G401 (cell line): Measurements from ENCODE around the gene KMT5C. TPM values are rescaled to one million over a fixed set of nuclear protein-coding genes. Genes with fewer than 3 reads are reported as not detected.
"Not testable (repeated sequence)": the region's sequence is repeated elsewhere in the genome, so short reads cannot be mapped to it uniquely, and the experiment has no call there.

Experiments used
- DNase-seq: peaks from one replicate; pipeline ENCODE4 v3.0.0-alpha.2; 2015; ENCODE audit warnings: low spot score
- in situ Hi-C: cut with HindIII; loops from 2 replicates; pipeline ENCODE4 v1.10.0; 2016; ENCODE audit warnings: low sequenced_read_pairs, mixed read lengths
- total RNA-seq: library from RNA; depleted of rRNA; stranded (reverse); fragments of >200 nt; shearing (Covaris generic); gene quantifications from 2 replicates; pipeline ENCODE4 v1.2.3, GENCODE V29; 2014

The KMT5C gene
- total RNA-seq, 1 experiment from 2014 or later, result 20.8 TPM

DNA sequence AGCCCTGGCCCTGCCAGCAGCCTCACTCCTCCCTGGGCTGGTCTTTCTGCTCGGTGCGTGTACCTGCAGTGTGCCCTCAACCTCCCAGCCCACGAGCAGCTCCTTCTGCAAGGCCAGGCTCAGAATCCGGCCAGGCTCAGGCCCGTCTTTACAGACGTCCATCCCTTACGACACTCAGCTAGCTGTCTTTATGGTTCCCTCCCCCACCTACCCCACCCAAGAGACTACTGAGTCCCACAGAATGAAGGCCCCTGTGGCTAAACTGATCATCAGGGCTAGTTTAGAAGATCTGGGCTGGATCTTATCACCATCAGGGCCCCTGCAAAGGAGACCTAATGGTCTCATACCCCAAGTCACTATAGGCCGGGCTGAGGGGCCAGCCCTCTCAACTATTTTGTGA lies 25.3 kb upstream of the KMT5C start:
- DNase-seq, result no peak

DNA sequence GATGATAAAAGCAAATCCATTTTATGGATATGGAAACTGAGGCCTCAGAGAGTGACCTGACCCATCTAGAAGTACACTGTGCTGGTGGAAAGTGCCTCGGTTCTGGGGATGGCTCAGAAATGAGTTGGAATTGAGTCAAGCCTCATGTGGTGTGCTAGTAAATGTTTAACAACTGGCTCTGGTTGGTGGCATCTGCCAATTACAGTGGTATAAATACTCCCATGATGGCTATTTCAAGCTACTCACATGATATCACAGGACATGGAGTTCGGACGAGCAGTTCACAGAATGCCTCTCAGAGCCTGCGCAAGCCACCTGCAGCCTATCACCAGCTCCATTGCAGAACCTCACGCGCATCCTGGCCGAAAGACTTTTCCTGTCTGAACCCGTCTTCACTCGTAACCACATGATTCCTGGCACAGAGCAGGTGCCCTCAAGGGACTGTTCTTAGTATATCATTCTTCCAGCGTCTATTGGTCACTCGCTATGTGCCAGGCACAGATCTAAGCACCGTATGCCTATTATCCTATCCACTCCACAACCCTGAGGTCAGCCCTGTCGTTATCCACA lies 23.6 kb upstream of the KMT5C start:
- DNase-seq, result no peak
- in situ Hi-C loops, result no loop called here

More for the DNA sequence above, 25.3 kb upstream of the KMT5C start:
- in situ Hi-C loops, result no loop called here

DNA sequence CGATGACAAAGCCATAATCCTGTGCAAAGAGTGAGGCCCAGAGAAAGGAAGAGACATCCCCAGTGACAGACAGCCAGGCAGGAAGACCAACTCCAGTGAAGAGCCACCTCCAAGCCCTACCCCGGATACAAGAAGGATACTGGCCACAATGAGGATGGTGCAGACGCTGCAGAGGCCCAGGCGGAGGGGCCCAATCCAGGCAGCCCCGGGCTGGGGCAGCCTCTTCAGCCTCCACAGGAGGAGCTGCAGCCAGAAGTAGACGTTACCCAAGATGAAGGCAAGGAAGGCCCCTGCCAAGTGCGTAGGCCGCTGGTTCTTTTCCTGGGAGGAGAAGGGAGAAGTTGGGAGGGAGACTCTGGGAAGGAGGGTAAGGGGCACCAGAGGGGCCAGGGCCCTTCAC lies 23.0 kb upstream of the KMT5C start:
- in situ Hi-C loops, result no loop called here
- no peak for DNase-seq

DNA sequence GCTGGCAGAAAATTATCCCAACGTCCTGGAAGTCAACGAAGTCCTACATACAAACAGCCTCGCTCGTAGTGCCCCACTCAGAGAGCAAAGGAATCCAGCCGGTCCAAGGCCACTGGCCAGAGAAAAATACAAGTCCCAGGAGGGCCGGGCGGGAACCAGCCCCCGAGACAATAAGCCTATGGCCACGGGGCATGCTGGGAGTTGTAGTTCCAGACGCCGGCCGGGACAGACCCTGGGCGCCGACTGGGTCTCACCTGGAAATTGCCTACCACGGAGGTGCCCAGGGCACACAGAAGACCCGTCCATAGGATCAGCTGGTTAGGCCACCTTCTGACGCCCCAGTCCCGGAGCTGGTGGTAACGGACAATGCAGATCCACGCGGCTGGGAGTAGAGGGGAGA lies 19.9 kb upstream of the KMT5C start:
- DNase-seq, result peak; percentile 79
- in situ Hi-C loops, result no loop called here

DNA sequence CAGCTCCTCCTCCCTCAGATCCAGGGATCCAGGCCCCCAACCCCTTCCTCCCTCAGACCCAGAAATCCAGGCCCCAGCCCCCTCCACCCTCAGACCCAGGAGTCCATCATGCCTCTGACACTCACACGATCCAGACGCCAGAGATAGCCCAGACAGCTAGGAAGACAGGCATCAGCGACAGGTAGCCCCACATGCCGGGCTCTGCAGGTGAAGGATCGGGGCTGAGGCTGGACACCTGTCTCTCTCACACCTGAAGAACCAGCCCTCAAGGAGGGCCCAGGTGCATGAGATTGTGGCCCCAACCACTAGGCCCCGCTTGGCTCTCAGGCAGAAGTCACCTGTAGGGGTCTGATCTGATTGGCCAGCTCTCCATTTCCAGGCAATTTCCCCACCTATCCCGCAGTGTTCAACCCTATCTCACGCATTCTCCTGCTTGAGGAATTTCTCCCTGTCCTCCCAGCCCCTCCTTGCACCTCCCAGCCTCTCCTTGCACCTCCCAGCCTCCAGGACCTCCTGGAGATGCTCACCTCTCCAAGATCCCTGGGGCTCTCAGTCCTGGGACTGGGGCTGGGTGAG lies 18.7 kb upstream of the KMT5C start:
- in situ Hi-C loops, result no loop called here
- no peak for DNase-seq

DNA sequence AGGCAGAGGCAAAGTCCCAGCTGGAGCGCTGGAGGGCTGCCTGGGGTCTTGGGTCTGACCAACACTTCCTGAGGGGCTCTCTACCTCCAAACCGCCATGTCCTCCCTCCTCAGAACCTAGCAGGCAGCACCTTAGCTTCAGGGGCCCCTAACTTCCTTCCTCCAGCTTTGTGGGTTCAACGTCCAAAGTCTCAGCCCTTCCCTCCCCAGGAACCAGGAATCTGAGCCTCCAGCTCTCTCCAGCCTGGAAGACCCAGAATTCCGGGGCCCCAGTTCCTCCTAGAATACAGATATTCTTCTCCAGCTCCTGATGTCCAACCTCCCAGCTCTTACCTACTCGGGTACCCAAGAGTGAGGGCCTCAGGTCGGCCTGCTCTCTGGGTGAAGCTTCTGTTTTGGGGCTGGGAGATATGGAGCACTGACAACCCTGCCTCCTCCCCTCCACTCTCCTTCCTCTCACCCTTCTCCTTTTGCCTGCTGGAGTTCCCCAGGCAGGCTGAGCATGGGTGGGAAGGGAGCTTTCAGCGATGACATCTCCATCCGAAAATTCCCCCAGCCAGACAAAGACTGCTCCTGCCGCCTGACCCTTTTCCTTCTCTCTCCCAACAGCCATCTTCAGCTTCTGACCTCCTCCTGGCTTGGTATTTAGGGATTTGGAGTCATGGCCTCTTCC lies 18.1 kb upstream of the KMT5C start:
- DNase-seq, result no peak
- in situ Hi-C loops, result no loop called here

DNA sequence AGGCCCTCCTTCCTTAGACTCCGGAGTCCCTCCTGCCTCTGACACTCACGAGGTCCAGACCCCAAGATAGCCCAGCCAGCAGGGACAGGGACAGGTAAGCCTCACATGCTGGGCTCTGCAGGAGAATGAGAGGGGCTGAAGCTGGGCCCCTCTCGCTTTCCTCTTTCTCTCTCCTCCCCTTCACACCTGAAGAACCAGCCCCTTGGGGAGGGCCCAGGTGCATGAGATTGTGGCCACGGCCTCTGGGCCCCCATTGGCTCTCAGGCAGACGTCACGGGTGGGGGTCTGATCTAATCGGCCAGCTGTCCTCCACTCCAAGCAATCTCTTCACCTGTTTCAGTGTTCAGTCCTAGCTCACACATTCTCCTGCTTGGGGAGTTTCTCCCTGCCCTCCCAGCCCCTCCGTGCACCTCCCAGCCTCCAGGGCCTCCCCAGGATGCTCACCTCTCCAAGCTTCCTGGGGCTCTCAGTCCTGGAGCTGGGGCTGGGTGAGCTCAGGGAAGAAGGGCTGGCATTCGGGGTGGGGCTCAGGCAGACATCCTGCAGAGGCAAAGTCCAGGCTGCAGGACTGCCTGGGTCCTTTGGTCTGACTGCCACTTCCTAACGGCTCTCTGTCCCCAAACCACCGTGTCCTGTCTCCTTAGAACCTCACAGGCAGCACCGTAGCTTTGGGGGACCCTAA lies 17.3 kb upstream of the KMT5C start:
- no peak for DNase-seq
- in situ Hi-C loops, result no loop called here

DNA sequence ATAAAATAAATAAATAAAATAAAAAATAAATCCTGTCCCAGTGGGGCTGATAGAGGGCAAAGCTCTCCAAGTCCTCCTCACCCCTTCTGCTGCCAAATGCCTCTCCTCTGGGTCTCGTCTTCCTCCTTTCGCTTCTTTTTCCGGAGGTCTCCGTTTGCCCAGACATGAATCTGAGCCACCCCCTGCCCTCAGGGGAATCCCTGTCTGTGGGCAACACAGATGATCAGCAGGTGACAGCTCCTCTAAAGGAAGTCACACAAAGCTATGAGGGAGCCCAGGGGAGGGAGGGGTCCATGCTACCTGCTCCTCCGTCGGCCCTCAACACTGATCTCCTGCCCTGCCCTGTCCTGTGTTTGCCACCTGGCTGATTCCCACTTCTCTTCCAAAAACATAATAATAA lies 15.0 kb upstream of the KMT5C start:
- no peak for DNase-seq
- in situ Hi-C loops, result no loop called here

DNA sequence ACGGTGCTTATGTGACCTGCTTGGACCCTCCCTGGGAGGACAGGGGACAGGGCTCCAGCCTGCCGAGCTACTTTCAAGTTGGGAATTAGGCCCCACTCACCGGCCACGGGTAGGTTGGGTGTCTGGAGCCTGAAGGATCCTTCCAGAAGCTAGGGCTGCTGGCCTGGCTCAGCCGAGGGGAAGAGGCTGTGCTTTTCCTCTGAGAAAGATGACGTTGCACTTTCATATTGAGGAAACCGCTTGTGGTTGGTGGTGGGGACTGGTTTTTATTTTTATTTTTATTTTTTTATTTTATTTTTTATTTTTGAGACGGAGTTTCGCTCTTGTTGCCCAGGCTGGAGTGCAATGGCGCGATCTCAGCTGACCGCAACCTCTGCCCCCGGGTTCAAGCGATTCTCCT lies 14.5 kb upstream of the KMT5C start, which contains the start of gene TMEM150B:
Gene TMEM150B, minus strand, starts transcription at position 170 of the 400 bp plus-strand sequence. CDS start 4,305 bp downstream, outside the sequence.
- DNase-seq, result no peak
- in situ Hi-C loops, result no loop called here

DNA sequence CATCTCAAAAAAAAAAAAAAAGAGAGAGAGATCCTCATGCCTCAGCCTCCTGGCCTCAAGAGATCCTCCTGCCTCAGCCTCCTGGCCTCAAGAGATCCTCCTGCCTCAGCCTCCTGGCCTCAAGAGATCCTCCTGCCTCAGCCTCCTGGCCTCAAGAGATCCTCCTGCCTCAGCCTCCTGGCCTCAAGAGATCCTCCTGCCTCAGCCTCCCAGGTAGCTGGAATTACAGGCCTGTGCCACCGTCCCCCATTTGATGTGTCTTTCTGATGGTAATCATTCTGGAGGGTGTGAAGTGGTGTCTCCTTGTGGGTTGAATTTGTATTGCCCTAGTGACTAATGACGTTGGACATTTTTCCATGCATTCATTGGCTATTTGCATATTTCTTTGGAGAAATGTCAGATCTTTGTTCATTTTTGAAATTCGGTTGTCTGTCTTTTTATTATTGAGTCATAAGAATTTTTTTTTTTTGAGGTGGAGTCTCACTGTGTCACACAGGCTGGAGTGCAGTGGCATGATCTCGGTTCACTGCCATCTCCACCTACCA lies 10.8 kb upstream of the KMT5C start:
- DNase-seq, in situ Hi-C loops: not testable (repeated sequence)

DNA sequence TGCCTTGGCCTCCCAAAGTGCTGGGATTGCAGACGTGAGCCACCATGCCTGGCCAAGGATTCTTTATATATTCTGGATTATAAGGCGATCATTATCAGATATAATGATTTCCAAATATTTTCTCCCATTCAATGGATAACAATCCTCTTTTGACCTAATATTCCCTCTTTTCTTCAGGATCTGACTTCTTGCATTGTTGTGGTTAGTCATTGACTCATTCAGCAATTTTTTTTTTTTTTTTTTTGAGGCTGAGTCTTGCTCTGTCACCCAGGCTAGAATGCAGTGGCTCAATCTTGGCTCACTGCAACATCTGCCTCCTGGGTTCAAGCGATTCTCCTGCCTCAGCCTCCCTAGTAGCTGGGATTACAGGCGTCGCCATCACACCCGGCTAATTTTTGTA lies 9.9 kb upstream of the KMT5C start:
- DNase-seq, result not testable (repeated sequence)

DNA sequence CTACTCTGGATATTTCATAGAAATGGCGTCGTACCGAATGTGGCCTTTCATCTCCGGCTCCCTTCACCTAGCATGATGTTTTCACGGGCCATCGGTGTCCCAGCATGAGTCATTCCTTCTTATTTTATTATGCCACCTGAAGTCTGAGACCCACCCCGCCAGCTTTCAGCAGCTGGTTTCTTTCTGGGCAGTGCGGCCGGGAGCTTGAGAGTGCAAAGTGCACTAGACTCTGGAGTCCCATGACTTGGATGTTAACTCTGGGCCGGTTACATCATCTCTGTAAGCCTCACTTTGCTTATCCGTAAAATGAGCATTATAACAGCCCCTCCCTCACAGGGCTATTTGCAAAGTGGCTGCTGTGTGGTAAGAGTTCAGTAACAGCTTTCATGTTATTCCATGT lies 5.8 kb upstream of the KMT5C start:
- no peak for DNase-seq
- in situ Hi-C loops, result no loop called here

More for the DNA sequence above, 9.9 kb upstream of the KMT5C start:
- in situ Hi-C loops, result not testable (repeated sequence)

DNA sequence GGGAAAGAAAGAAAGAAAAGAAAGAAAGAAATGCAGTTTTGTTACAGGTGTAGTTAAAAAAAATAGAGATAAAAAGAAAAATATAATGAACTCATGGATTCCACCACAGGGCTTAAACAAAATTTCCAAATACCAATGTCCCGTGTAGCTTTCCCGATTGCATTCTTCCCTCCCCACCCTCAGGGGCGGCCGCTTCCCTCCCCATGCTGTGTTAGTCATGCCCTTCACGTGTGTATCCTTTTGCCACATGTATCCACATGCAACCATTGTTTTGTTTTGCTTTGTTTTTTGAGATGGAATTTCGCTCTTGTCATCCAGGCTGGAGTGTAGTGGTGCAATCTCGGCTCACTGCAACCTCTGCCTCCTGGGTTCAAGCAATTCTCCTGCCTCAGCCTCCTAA lies 3.6 kb upstream of the KMT5C start:
- in situ Hi-C loops, result no loop called here
- DNase-seq, result no peak

DNA sequence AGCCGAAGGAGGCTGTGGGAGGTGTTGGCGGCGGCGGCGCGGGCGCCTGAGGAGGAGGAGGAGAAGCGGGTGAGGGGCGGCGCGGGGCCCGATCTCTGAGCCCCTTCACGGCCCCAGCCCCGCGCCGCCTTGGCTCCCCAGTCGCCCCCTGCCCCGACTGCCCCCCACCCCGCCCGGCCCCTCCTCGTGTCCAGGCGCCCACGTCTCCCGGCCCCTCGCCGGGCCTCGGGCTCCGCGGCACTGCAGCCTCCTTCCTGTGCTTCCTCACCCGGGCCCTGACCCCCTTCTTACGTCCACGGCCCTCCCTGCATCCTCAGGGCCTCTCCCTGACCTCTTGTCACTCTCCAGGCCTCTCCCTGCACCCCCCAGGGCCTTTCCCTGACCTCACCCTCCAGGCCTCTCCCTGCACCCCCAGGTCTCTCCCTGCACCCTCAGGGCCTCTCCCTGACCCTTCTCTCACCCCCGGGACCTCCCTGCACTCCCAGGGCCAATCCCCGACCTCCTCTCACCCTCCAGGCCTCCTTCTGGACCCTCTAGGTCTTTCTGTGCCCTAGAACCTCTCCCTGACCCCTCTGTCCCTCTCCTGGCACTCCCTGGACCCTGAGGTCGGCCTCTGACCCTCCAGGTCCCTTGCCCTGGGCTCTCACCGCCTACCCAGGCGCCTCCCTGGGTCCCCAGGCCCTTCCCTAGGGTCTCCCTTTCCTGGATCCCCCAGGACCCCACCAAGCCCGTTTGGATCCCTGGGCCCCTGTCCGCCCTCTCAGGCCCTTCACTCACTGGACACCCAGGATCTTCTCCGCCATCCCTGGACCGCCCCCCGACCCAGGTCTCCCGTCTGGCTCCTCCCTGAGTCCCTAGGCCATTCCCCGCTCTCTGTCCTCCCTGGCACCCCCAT lies 460 bp downstream of the KMT5C start:
- no peak for DNase-seq

DNA sequence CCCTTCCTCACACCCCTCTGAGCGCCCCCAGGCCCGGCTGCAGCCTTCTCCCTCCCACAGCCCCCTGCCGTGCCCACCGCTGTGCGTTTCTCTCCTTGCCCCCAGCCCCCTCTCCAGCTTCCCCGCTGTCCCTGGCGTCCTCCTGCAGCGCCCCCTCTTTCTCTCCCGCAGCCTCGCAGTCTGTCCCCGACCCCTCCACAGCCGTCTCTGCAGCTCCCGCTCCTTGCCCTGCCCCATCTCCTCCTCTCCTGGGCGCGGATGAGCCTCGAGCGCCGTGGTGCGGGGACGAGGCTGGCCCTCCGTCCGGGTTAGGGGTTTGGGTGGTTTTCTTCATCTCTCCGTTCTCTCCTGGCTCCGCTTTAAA lies 1.1 kb downstream of the KMT5C start:
- in situ Hi-C loops, result loop anchor here (10.0 kb wide), 1 partner anchor 166 kb away; no protein-coding TSS in a partner anchor
- DNase-seq, result no peak

More for the DNA sequence above, 460 bp downstream of the KMT5C start:
- in situ Hi-C loops, result loop anchor here (10.0 kb wide), 1 partner anchor 165 kb away; no protein-coding TSS in a partner anchor

DNA sequence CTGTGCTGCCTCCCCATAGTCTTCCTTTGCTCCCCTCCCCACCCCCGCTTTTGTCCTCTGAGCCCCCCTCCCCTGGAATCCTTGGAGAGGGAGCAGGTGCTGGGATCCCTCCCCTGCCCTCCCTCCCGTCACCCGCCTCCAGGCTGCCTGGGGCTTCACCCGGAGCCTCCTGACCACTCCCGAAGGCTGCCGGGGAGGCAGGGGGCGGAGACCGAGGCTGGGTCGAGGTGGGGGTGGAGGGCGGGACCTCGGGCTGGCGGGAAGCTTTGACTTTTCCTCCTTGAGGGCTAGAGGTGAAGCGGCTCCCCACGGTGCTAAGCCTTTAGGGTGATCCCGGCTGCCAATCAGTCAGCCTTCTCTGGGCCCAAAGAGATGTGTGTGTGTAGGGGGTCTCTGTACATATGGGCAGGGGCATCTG lies 1.5 kb downstream of the KMT5C start:
- peak; percentile 66 for DNase-seq
- in situ Hi-C loops, result loop anchor here (10.0 kb wide), 1 partner anchor 166 kb away; no protein-coding TSS in a partner anchor

DNA sequence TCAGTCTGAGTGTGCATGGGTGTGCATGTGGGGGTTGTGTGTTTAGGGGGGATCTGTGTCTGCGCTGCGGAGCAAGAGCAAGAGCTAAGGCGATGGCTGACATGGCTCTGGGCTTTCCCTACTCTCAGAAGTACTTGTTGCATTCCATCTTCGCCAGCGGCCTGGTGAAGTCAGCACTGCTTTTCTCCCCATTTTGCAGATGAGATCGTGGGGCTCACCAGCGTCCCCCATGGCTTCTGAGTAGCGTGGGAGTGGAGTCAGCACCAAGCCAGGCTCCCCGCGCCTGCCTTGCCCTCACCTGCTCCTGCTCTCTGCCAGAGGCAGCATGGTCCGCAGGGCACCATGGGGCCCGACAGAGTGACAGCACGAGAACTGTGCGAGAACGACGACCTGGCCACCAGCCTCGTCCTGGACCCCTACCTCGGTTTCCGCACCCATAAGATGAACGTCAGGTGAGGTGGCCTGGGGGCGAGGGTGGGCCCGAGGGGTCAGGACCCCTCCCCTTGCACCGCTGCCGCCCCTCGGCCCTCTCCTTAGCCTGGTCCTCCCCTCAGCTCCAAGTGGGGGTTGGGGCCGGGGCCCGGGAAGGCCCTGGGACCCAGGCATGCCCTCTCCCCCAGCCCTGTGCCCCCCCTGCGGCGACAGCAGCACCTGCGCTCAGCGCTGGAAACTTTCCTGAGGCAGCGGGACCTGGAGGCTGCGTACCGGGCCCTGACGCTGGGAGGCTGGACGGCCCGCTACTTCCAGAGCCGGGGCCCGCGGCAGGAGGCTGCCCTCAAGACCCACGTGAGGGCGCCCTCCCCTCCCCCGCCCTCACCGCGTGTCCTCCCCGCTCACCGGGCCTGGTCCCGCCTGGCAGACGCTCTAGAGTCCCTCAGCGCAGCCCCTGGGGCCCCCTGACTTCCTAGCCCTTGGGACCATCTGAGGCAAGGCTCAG lies 2.2 kb downstream of the KMT5C start:
- DNase-seq, result no peak
- in situ Hi-C loops, result loop anchor here (10.0 kb wide), 1 partner anchor 167 kb away; no protein-coding TSS in a partner anchor

DNA sequence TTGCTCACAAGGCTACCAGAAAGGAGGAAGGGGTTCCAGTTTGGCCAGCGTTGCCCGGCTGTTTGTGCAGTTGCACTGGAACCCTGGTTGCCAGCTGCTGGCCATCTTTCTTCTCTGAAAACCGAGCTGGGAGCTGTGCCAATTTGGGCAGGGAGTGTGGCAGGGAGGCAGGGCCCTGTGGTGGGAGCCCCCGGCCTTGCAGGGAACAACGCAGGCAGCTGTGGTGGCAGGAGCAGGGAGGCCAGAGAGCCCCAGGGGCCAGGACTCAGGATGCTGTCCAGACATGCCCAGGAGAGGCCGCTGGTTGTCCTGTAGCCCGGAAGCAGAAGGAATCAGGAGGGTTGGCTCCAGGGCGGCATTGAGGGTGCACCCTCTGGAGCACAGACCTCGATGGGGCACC lies 4.8 kb downstream of the KMT5C start:
- no peak for DNase-seq
- in situ Hi-C loops, result loop anchor here (10.0 kb wide), 1 partner anchor 170 kb away; no protein-coding TSS in a partner anchor
